ENCODE measurements around the gene PCED1B.
"Not testable (repeated sequence)": the region's sequence is repeated elsewhere in the genome, so short reads cannot be mapped to it uniquely, and the experiment has no call there.

Gene PCED1B

GRCh38 chr12:47088021-47088944 is 8.9 kb downstream of the PCED1B start:
- no peak for DNase-seq (ENCODE audit: low read depth in 2 of 2)

GRCh38 chr12:47091009-47091408 is 11.6 kb downstream of the PCED1B start:
- no peak for DNase-seq (ENCODE audit: low read depth in 2 of 2)

- DNase-seq (ENCODE audit: low read depth in 2 of 2), result no peak
These were observed 15.4 kb downstream of the PCED1B start for GRCh38 chr12:47094804-47095203.

GRCh38 chr12:47095446-47096236 is 16.2 kb downstream of the PCED1B start:
- no peak for DNase-seq (ENCODE audit: low read depth in 2 of 2)

DNA sequence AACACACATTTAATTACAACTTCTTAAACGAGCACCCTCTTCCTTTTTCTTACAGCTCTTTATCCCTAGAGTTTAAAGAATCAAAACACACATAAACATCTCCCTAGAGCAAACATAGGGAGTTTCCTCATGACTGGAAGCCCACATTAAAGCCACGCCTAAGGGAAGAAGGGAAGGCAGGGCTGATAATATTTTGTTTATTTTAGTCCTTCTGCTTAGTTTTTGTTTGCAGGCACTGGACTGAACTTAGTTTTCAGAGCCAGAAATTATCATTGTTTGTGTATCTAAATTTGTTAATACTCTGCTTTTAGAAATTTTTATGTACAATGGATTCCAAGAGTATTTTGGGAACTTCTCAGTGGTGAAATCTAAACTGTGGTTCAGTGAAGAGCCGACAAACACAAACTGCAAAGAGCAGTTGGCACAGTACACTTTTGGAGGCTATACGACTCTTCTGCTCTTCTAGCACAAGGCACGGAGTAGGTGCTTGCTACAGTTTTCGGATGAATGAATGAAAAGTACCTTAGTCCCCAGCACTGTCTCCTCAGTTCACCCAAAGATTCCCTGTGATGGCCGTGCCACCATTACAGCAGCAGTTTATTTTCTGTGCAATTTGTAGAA is 18.0 kb downstream of the PCED1B start:
- DNase-seq (ENCODE audit: low read depth in 2 of 2), result no peak

DNA sequence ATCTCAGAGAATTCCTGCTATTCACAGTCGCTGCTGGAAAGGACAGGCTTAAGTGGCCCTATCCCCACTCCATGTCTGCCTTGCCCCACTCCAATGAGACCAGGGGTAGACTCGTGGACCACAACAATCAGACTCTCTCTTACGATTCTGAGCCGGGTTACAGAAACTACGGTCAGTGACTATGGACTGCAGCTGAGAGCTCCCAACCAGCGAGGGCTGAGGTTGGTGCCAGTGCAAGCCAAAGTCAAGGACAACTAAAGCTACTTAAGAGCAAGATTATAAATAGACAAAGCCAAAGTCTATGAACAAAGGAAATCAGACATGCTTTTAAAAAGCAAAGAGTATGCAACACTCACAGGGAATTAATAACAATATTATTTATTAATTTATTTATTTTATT is 18.7 kb downstream of the PCED1B start:
- DNase-seq (ENCODE audit: low read depth in 2 of 2), result no peak

DNA sequence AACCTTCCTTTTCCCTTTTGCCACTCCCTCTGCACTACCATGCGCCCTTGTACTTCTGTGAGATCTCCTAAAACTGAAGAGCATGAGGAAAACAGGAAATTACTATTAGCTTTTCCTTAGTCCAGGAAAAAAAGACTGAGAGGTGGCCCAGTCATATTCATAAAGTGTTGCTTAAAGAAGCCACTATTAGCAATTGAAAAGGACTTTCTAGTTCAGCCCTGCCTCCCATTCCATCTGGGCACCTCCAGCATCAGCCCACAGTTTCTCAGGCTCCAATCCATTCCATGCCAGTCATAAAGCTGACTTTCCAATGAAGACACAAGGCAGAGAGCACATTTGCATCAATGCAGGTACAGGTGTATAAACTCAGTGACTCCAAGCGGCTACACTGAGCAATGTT is 20.2 kb downstream of the PCED1B start:
- no peak for DNase-seq (ENCODE audit: low read depth in 2 of 2)

DNA sequence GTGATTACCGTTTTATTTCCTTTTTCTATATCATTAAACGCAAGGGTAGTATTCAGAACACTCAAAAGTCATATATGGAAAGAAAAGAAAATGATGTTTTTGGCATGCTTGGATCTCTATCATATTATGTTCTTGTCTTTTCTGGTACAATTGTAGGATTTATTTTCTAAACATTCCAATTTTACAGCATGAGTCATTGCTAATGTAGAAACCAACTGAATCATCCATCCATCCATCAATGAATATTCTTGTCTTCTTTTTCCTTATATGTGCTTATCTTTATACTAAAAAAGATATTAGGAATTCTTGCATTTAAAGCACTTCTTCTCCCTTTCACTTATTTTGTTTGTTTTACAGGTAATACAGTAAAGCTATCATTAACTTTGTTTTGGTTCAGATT is 20.7 kb downstream of the PCED1B start:
- DNase-seq (ENCODE audit: low read depth in 2 of 2), result no peak

DNA sequence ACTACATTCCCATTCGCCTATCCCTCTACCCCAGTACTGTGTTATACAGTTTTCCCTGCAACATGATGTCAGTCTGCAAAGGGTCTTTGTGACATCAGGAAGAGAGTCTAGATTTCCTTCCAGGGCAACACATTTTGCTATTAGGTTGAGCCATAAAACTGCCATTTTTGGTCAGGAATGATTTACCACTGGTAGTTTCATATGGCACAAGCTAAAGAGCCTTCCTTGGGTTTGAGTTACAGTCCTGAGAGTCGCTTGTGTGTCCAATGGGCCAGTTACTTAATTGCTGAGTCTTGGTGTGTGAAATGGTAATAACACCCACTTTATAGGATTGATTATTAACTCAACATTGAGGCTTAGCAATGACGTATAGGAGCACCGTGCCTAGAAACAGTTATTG is 23.0 kb downstream of the PCED1B start:
- no peak for DNase-seq (ENCODE audit: low read depth in 2 of 2)

DNA sequence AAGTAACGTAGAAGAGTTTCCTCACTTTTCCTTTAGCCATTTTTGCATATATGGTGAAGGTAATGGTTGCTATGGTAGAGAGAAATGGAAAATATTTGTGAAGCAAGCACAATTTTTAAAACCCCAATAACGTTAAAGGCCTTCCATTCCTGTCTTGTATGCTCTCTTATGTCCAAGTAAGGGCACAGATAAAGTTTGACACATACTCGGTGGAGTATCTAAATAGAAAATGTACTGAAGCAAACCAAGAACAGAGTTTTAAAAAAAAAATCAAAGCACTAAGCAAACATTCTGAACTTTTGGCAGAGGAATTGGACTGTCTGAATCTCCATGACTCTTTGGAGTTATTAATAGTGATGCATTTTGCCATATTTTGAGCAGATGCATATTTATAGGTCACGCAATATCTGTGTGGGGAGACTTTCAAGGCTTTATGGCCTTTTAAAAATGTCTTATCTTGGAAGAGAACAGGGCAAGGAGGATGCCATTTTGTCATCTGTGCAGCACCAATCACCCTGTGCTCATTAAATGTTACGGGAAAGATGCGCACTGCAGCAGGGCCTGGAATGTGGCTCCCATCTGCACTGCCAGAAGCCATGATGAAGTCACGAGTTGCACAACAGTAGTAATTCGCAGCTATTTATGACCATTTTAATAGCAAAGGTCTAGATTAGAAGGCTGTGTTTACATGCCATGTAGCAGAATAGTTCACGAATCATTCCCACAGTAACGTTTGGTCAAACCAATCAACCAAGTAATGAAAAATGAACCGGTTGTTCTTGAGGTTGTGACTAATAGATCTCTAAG is 23.6 kb downstream of the PCED1B start:
- no peak for DNase-seq (ENCODE audit: low read depth in 2 of 2)

- DNase-seq (ENCODE audit: low read depth in 2 of 2), result no peak
These were observed 26.7 kb downstream of the PCED1B start for GRCh38 chr12:47105914-47106674.

DNA sequence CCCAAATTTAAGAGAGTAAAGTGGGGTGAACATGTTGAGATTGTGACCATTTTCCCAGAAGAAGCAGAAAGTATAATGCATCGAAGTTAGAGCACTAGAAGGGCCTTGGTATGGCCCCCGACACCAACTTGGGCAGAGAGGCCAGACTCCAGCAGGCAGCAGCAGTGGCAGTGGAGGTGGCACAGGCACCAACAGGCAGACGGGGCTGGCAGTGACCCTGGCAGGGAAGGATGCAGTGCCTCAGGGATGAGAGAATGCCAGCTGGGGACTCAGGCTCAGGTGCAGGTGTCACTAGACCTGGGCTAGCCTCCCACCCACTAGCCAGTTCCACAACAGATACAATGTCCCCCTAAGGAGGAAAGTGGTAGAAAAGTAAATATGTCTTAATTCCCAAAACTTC is 28.0 kb downstream of the PCED1B start:
- DNase-seq (ENCODE audit: low read depth in 2 of 2), result no peak

- DNase-seq (ENCODE audit: low read depth in 2 of 2), result no peak
These were observed 28.5 kb downstream of the PCED1B start for GRCh38 chr12:47107926-47108325.

DNA sequence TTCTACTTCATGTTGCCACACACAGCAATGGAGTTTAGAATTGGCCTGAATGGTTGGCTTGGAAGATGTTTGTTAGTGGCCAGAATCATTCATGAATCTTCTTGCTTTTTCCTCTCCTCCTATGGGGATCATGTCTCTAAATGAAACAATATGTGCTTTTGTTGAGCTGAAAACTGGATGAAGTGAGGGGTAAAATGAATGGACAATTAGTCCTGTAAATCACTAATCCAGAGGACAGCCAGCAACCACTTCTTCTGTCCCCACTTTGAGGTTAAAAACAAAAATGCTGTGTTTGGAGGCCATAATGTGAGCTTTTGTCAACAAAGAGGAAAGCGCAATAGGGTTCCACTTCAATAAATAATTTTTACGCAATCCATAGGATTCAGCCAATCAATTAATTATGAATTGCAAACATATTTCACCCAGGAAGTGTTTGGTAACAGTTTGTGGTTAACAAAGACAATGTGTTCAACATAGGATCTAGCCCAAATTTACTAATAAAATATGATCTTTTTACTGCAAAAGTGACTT is 30.7 kb downstream of the PCED1B start:
- DNase-seq (ENCODE audit: low read depth in 2 of 2), result no peak

GRCh38 chr12:47110718-47111391 is 31.4 kb downstream of the PCED1B start:
- no peak for DNase-seq (ENCODE audit: low read depth in 2 of 2)

DNA sequence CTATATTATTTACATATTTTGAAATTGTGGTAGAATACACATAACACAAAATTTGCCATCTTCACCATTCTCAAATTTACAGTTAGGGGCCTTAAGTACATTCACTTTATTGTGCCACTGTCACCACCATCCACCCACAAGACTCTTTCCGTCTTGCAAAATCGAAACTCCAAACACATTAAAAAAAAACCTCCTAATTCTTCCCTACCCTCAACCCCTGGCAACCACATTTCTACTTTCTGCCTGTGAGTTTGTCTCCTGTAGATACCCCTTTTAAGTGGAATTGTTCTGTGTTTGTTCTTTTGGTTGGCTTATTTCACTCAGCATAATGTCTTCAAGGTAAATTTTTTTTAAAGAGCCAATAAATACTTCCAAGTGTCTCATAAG is 32.0 kb downstream of the PCED1B start:
- DNase-seq (ENCODE audit: low read depth in 2 of 2), result no peak

- no peak for DNase-seq (ENCODE audit: low read depth in 2 of 2)
These were observed 32.4 kb downstream of the PCED1B start for GRCh38 chr12:47111854-47112253.

- DNase-seq (ENCODE audit: low read depth in 2 of 2), result no peak
These were observed 33.3 kb downstream of the PCED1B start for GRCh38 chr12:47112679-47113078.

DNA sequence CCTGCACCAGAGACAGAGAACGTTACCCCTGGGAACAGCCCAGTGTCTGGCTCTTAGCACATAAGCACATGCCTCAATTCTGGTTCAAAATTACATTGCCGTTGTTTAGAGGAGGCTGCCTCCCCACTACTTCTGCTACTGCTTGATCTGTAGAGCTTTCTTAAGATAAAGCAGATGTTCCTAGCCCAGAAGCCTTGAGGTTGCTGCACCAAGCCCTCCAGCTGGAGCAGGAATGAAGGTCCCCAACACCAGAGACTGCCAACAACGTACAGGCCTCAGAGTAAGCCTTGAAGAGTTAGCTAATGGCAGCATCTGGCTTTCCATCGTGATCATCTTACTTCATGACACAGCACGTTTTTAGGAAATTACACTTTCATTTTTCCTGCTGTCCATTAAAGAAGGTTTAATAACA is 35.1 kb downstream of the PCED1B start:
- no peak for DNase-seq (ENCODE audit: low read depth in 2 of 2)

DNA sequence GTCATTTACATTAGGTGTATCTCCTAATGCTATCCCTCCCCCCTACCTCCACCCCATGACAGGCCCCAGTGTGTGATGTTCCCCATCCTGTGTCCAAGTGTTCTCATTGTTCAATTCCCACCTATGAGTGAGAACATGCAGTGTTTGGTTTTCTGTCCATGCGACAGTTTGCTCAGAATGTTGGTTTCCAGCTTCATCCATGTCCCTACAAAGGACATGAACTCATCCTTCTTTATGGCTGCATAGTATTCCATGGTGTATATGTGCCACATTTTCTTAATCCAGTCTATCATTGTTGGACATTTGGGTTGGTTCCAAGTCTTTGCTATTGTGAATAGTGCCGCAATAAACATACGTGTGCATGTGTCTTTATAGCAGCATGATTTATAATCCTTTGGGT is 37.9 kb downstream of the PCED1B start:
- DNase-seq (ENCODE audit: low read depth in 2 of 2), result not testable (repeated sequence)
